NCI-H146 treated with DMSO at 0.1 percent for 48 hours (cell line): ENCODE measurements around the gene PHOX2B.
"Not testable (repeated sequence)": the region's sequence is repeated elsewhere in the genome, so short reads cannot be mapped to it uniquely, and the experiment has no call there.

ENCODE experiments used
- DNase-seq: peaks from one replicate; lab custom pipeline; 2025; ENCODE audit not compliant: unreplicated experiment; lab: John Stamatoyannopoulos, UW

Gene PHOX2B

GRCh38 chr4:41713768-41714167 is 34.8 kb downstream of the PHOX2B start:
- no peak for DNase-seq

- no peak for DNase-seq
Observed at GRCh38 chr4:41712425-41712824, 36.1 kb downstream of the PHOX2B start.

- DNase-seq: not testable (repeated sequence)
Observed at GRCh38 chr4:41711654-41712053, 36.9 kb downstream of the PHOX2B start.

GRCh38 chr4:41709844-41710481 is 38.6 kb downstream of the PHOX2B start:
- DNase-seq: no peak

- no peak for DNase-seq
Observed at GRCh38 chr4:41703785-41704184, 44.7 kb downstream of the PHOX2B start.

- DNase-seq: no peak
Observed at GRCh38 chr4:41702770-41703169, 45.8 kb downstream of the PHOX2B start.

- DNase-seq: no peak
Observed at GRCh38 chr4:41701983-41702382, 46.5 kb downstream of the PHOX2B start.

GRCh38 chr4:41696763-41697162 is 51.8 kb downstream of the PHOX2B start:
- no peak for DNase-seq

- no peak for DNase-seq
Observed at GRCh38 chr4:41696131-41696530, 52.4 kb downstream of the PHOX2B start.
